Spleen (tissue), 7 donors: Measurements from ENCODE around the gene SERPINE1.

Source experiments
- POLR2A ChIP-seq, 3 donors: fragments of 450-650 bp; IDR thresholded peaks; one replicate each; pipeline ENCODE4 v1.5.1; 2017; ENCODE audit warnings: antibody characterized with exemption in 3 of 3, mild to moderate bottlenecking in 1 of 3
- POLR2AphosphoS5 ChIP-seq, 3 donors: sonication (generic); formaldehyde crosslinking; IDR thresholded peaks; one replicate each; pipeline ENCODE4 v1.5.1; 2017; ENCODE audit warnings: antibody characterized with exemption in 3 of 3
- TF ChIP-seq, protein P1 (sequence below), 11 experiments: fragments of 200-600 bp in 7 of 11; fragments of 450-650 bp in 4 of 11; sonication (generic) in 4 of 11; IDR thresholded peaks in 8 of 11; conservative IDR thresholded peaks in 3 of 11; 1 replicate in 7 of 11; 2 replicates in 4 of 11; pipeline versions ENCODE4 v1.4.0 to v1.8.0; 2016 to 2021; ENCODE audit warnings: antibody characterized with exemption in 11 of 11, inconsistent platforms in 4 of 11, mild to moderate bottlenecking in 1 of 11
- donor health status: DM: no; HTN: no; CAD: no; lungs with moderate emphysema.
- donor health status: DM: no; HTN: no; CAD: no.
- donor health status: DM: no; HTN: no; CAD: no.

DNA sequence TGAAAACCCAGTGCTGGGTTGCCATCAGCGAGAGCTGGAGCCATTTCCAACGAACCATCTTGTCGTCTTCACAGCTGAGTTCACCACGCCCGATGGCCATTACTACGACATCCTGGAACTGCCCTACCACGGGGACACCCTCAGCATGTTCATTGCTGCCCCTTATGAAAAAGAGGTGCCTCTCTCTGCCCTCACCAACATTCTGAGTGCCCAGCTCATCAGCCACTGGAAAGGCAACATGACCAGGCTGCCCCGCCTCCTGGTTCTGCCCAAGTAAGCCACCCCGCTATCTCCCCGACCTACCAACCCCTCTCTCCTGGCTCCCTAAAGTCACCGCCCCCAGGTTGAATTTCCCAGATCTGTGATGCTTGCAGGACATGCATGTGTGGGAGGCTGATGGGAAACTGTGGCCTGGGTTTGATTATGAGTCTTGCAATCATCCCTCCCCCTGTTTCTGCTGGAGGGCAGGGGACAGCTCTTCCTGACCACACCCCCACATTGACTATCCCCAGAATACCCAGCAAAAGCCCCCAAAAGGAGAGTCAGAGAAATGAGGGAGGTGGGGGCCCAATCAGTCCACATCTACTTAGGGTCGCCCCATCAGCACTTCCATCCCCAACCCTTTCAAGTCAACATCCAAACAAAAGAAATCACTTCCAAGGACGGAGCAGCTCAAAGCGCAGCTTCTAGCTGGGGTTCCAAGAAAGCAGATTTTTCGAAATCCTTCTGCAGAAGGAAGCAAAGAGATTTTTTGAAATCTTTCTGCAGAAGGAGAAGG is 6.9 kb downstream of the SERPINE1 start:
- TF ChIP-seq, protein P1, sequence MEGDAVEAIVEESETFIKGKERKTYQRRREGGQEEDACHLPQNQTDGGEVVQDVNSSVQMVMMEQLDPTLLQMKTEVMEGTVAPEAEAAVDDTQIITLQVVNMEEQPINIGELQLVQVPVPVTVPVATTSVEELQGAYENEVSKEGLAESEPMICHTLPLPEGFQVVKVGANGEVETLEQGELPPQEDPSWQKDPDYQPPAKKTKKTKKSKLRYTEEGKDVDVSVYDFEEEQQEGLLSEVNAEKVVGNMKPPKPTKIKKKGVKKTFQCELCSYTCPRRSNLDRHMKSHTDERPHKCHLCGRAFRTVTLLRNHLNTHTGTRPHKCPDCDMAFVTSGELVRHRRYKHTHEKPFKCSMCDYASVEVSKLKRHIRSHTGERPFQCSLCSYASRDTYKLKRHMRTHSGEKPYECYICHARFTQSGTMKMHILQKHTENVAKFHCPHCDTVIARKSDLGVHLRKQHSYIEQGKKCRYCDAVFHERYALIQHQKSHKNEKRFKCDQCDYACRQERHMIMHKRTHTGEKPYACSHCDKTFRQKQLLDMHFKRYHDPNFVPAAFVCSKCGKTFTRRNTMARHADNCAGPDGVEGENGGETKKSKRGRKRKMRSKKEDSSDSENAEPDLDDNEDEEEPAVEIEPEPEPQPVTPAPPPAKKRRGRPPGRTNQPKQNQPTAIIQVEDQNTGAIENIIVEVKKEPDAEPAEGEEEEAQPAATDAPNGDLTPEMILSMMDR (IDR thresholded peaks at IDR 0.05 in 8 of 11, conservative IDR thresholded peaks at IDR 0.05 in 3 of 11) = no peak
- TF ChIP-seq POLR2A (IDR thresholded peaks at IDR 0.05) = no peak
- TF ChIP-seq POLR2AphosphoS5 (IDR thresholded peaks at IDR 0.05) = no peak
